Loucy (cell line): ENCODE results near the gene POLD1.

Experiments
- H2AFZ ChIP-seq: fragments of 200-600 bp; sonication (generic); 2 replicates; pipeline ENCODE4 v1.6.0; 2016; ENCODE audit warnings: antibody characterized with exemption, mild to moderate bottlenecking, low read length, moderate library complexity
- H3F3A ChIP-seq: fragments of 200-600 bp; 2 replicates; pipeline ENCODE4 v1.6.0; 2016; ENCODE audit warnings: antibody characterized with exemption, low read depth, mild to moderate bottlenecking
- H3K27me3 ChIP-seq: fragments of 200-600 bp; sonication (generic); 2 replicates; pipeline ENCODE4 v1.6.1; 2014; ENCODE audit warnings: low read length, mild to moderate bottlenecking; ENCODE audit not compliant: insufficient read depth, poor library complexity, severe bottlenecking
- H3K36me3 ChIP-seq: fragments of 200-600 bp; sonication (generic); 2 replicates; pipeline ENCODE4 v1.6.1; 2016; ENCODE audit warnings: low read length; ENCODE audit not compliant: insufficient read depth
- H3K4me1 ChIP-seq: fragments of 200-600 bp; sonication (generic); 2 replicates; pipeline ENCODE4 v1.5.1; 2014; ENCODE audit warnings: low read length, mild to moderate bottlenecking; ENCODE audit not compliant: insufficient read depth, poor library complexity, severe bottlenecking
- H3K4me2 ChIP-seq: fragments of 200-600 bp; sonication (generic); 2 replicates; pipeline ENCODE4 v1.6.0; 2014; ENCODE audit warnings: antibody characterized with exemption, low read length, low read depth, mild to moderate bottlenecking; ENCODE audit not compliant: poor library complexity, severe bottlenecking
- H3K4me3 ChIP-seq: fragments of 200-600 bp; sonication (generic); 2 replicates; pipeline ENCODE4 v1.5.1; 2014; ENCODE audit warnings: low read length, mild to moderate bottlenecking, mixed read lengths; ENCODE audit not compliant: poor library complexity, severe bottlenecking
- H3K79me2 ChIP-seq: fragments of 200-600 bp; sonication (generic); 2 replicates; pipeline ENCODE4 v1.6.1; 2014; ENCODE audit warnings: low read length; ENCODE audit not compliant: insufficient read depth
- H3K9ac ChIP-seq: fragments of 200-600 bp; sonication (generic); 2 replicates; pipeline ENCODE4 v1.6.0; 2014; ENCODE audit warnings: mild to moderate bottlenecking, low read depth, low read length, moderate library complexity; ENCODE audit not compliant: poor library complexity, severe bottlenecking
- H3K9me2 ChIP-seq: fragments of 200-600 bp; sonication (generic); replicated peaks from 2 replicates; pipeline ENCODE4 v1.6.1; 2016; ENCODE audit warnings: low read depth, low read length, mixed read lengths
- H3K9me3 ChIP-seq: fragments of 200-600 bp; sonication (generic); 2 replicates; pipeline ENCODE4 v1.6.1; 2014; ENCODE audit warnings: mild to moderate bottlenecking, antibody characterized with exemption, low read length, low read depth; ENCODE audit not compliant: insufficient read depth
- H4K20me1 ChIP-seq: fragments of 200-600 bp; sonication (generic); 2 replicates; pipeline ENCODE4 v1.6.0; 2014; ENCODE audit warnings: antibody characterized with exemption, low read length, mild to moderate bottlenecking; ENCODE audit not compliant: insufficient read depth, poor library complexity, severe bottlenecking
- CTCF ChIP-seq: fragments of 200-600 bp; sonication (generic); conservative IDR thresholded peaks from 2 replicates; pipeline ENCODE4 v1.5.1; 2014; ENCODE audit warnings: mild to moderate bottlenecking, antibody characterized with exemption, low read length
- EZH2phosphoT487 ChIP-seq: fragments of 200-600 bp; IDR thresholded peaks from 2 replicates; pipeline ENCODE4 v1.6.1; 2018; ENCODE audit warnings: antibody characterized with exemption, mild to moderate bottlenecking, moderate library complexity, borderline replicate concordance

Gene POLD1

GRCh38 chr19:50416034-50416977, 32.2 kb downstream of the POLD1 start:
- TF ChIP-seq EZH2phosphoT487 (no peak), CTCF (no peak)
- no peaks in the 10 kb centered on the region for H3K9me3 ChIP-seq
- H3K4me1 ChIP-seq, result no peaks in the 10 kb centered on the region
- H3K9me2 ChIP-seq, result no peaks in the 10 kb centered on the region
- H3F3A ChIP-seq, result no peaks in the 10 kb centered on the region
- H3K4me2 ChIP-seq, result no peak overlapping the region
- no peaks in the 10 kb centered on the region for H4K20me1 ChIP-seq
- H3K79me2 ChIP-seq, result no peaks in the 10 kb centered on the region
- H3K36me3 ChIP-seq, result no peaks in the 10 kb centered on the region
- H3K9ac ChIP-seq, result no peak overlapping the region
- no peak overlapping the region for H2AFZ ChIP-seq
- no peak overlapping the region for H3K4me3 ChIP-seq
- H3K27me3 ChIP-seq, result no peaks in the 10 kb centered on the region

- TF ChIP-seq EZH2phosphoT487 (no peak), CTCF (no peak)
- H3F3A ChIP-seq, result no peaks in the 10 kb centered on the region
- no peak overlapping the region for H3K4me2 ChIP-seq
- H3K27me3 ChIP-seq, result no peaks in the 10 kb centered on the region
- no peak overlapping the region for H3K9ac ChIP-seq
- no peaks in the 10 kb centered on the region for H3K36me3 ChIP-seq
- H3K9me3 ChIP-seq, result no peaks in the 10 kb centered on the region
- H2AFZ ChIP-seq, result no peak overlapping the region
- H3K4me1 ChIP-seq, result no peaks in the 10 kb centered on the region
- H3K9me2 ChIP-seq, result no peaks in the 10 kb centered on the region
- H4K20me1 ChIP-seq, result no peaks in the 10 kb centered on the region
- no peaks in the 10 kb centered on the region for H3K79me2 ChIP-seq
- no peak overlapping the region for H3K4me3 ChIP-seq
These were observed 33.2 kb downstream of the POLD1 start for GRCh38 chr19:50417111-50418081.

- Histone ChIP-seq H3K4me2 (no peak within 1 kb of the TSS), H3K27me3 (no peaks in the 10 kb centered on the region), H3K4me1 (no peaks in the 10 kb centered on the region), H3K9me3 (no peaks in the 10 kb centered on the region), H3K9ac (no peak within 1 kb of the TSS), H3K36me3 (no peaks in the 10 kb centered on the region), H3K4me3 (no peak within 1 kb of the TSS), H3F3A (no peaks in the 10 kb centered on the region), H4K20me1 (no peaks in the 10 kb centered on the region), H3K9me2 (no peaks in the 10 kb centered on the region), H2AFZ (no peak within 1 kb of the TSS), H3K79me2 (no peaks in the 10 kb centered on the region)
- no peak for TF ChIP-seq CTCF
- no peak for TF ChIP-seq EZH2phosphoT487
These were observed 34.3 kb downstream of the POLD1 start, which contains the start of gene SPIB for GRCh38 chr19:50418176-50419021. SPIB (plus strand) TSS chr19:50418938; CDS start chr19:50418963, 25 bp downstream.
